ENCODE results near the gene MICALL2.

- no peak for TF ChIP-seq POLR2A (IDR thresholded peaks at IDR 0.05; ENCODE audit: low read length)
- no peak for TF ChIP-seq GATA1 (IDR thresholded peaks at IDR 0.05; ENCODE audit: low read depth, low read length)
These were observed 17.5 kb downstream of the MICALL2 start for GRCh38 chr7:1441615-1442354.
